HepG2 (cell line): ENCODE data around the gene NFKBIZ. TPM values are rescaled to one million over a fixed set of nuclear protein-coding genes. Genes with fewer than 3 reads are reported as not detected.
A peak's percentile ranks its signal among the peaks of the same experiment; 100 is the strongest.

Source experiments
- ATAC-seq: fragments of 200-7000 bp; cut with Tn5 transposase; 3 replicates; pipeline ENCODE4 v1.9.1; 2020; ENCODE audit warnings: mild to moderate bottlenecking, moderate library complexity
- BruUV-seq: library from RNA; stranded (reverse); fragments of 400-500 nt; replicated peaks from 2 replicates; lab custom pipeline; 2021; lab: Mats Ljungman, UMichigan
- CTCF ChIA-PET: fragments of 300-600 bp; formaldehyde crosslinking; extraction: SDS; loops from one replicate; lab custom pipeline; 2021; ENCODE audit warnings: low total read pairs, inconsistent platforms, low intra/inter-chr PET ratio; lab: Yijun Ruan, JAX
- POLR2A ChIA-PET: fragments of 350-600 bp; sonication (Branson Sonifier 250); formaldehyde crosslinking; loops from one replicate; lab custom pipeline; 2020; ENCODE audit warnings: antibody characterized with exemption, inconsistent platforms; lab: Yijun Ruan, JAX
- DNase-seq: peaks from one replicate; pipeline ENCODE4 v3.0.0-alpha.2; 2015; ENCODE audit warnings: low spot score
- FAIRE-seq: peaks from 3 replicates; lab custom pipeline; 2011; peaks lifted over from hg19 to GRCh38; lab: Jason Lieb, UNC
- H2AFZ ChIP-seq: one replicate; pipeline ENCODE4 v1.6.1; 2011; ENCODE audit warnings: low read length, inconsistent platforms
- H3K27ac ChIP-seq: fragments of 300-600 bp; 3 replicates; pipeline ENCODE4 v1.8.0; 2011; ENCODE audit warnings: mixed run types, mild to moderate bottlenecking, mixed read lengths, low read length, inconsistent platforms; ENCODE audit not compliant: insufficient read depth; ENCODE audit errors: extremely low read length
- H3K27me3 ChIP-seq, 2 experiments: fragments of 200-600 bp in 1 of 2; 2 replicates in 1 of 2; 3 replicates in 1 of 2; pipeline versions ENCODE4 v1.6.0 to v1.8.0; 2011; ENCODE audit warnings: low read length in 2 of 2, mild to moderate bottlenecking in 2 of 2, moderate library complexity in 2 of 2, inconsistent platforms in 1 of 2; ENCODE audit not compliant: insufficient read depth in 2 of 2, control insufficient read depth in 1 of 2
- H3K36me3 ChIP-seq, 2 experiments: fragments of 200-600 bp in 1 of 2; replicated peaks in 1 of 2; 2 replicates in 1 of 2; 3 replicates in 1 of 2; pipeline versions ENCODE4 v1.5.1 to v1.8.0; 2011; ENCODE audit warnings: low read length in 2 of 2, inconsistent platforms in 1 of 2; ENCODE audit not compliant: insufficient read depth in 2 of 2, control insufficient read depth in 1 of 2
- H3K4me1 ChIP-seq: 2 replicates; pipeline ENCODE4 v1.5.1; 2012; ENCODE audit warnings: low read length, inconsistent platforms; ENCODE audit not compliant: insufficient read depth
- H3K4me2 ChIP-seq: 2 replicates; pipeline ENCODE4 v1.6.0; 2011; ENCODE audit warnings: low read depth, low read length, inconsistent platforms
- H3K4me3 ChIP-seq, 3 experiments: fragments of 200-600 bp in 1 of 3; sonication (generic), shearing (Covaris generic) in 1 of 3; replicated peaks in 1 of 3; 2 replicates each; pipeline ENCODE4 v1.5.1; 2011 to 2016; ENCODE audit warnings: low read length in 3 of 3, inconsistent platforms in 2 of 3, low read depth in 2 of 3, mild to moderate bottlenecking in 2 of 3, control low read depth in 1 of 3, mixed read lengths in 1 of 3; ENCODE audit not compliant: insufficient read depth in 1 of 3
- H3K79me2 ChIP-seq: one replicate; pipeline ENCODE4 v1.6.1; 2011; ENCODE audit warnings: low read length, inconsistent platforms; ENCODE audit not compliant: insufficient read depth
- H3K9ac ChIP-seq: 2 replicates; pipeline ENCODE4 v1.6.0; 2011; ENCODE audit warnings: mild to moderate bottlenecking, low read depth, low read length, inconsistent platforms; ENCODE audit not compliant: insufficient read depth
- H3K9me3 ChIP-seq: 2 replicates; pipeline ENCODE4 v1.5.1; 2012; ENCODE audit warnings: mild to moderate bottlenecking, low read length
- H4K20me1 ChIP-seq: 2 replicates; pipeline ENCODE4 v1.6.0; 2011; ENCODE audit warnings: inconsistent platforms, mild to moderate bottlenecking, low read length, moderate library complexity; ENCODE audit not compliant: insufficient read depth
- ATF1 ChIP-seq: IDR thresholded peaks from 2 replicates; pipeline ENCODE4 v1.6.1; 2016; ENCODE audit warnings: mild to moderate bottlenecking, control low read depth
- FOXA1 ChIP-seq, 2 experiments: fragments of 450-650 bp in 1 of 2; sonication (generic) in 1 of 2; formaldehyde crosslinking in 1 of 2; IDR thresholded peaks; 2 replicates each; pipeline versions ENCODE4 v1.4.0 to v1.6.1; 2016 to 2020; ENCODE audit warnings: missing genetic modification reagents in 1 of 2
- POLR2G ChIP-seq: fragments of 200-400 bp; formaldehyde crosslinking; IDR thresholded peaks from 2 replicates; pipeline ENCODE4 v1.6.1; 2018; ENCODE audit warnings: mild to moderate bottlenecking, low read depth, low read length, moderate library complexity
- RBFOX2 ChIP-seq: fragments of 200-400 bp; formaldehyde crosslinking; IDR thresholded peaks from 2 replicates; pipeline ENCODE4 v1.6.1; 2017; ENCODE audit warnings: low read depth, mild to moderate bottlenecking, low read length
- RBM22 ChIP-seq: fragments of 200-400 bp; formaldehyde crosslinking; optimal IDR thresholded peaks from 2 replicates; pipeline ENCODE3; 2017; ENCODE audit warnings: mild to moderate bottlenecking, low read length, moderate library complexity
- SALL1 ChIP-seq: sonication (generic); formaldehyde crosslinking; IDR thresholded peaks from 2 replicates; pipeline ENCODE4 v1.8.0; 2022; ENCODE audit warnings: mild to moderate bottlenecking, missing genetic modification reagents
- ZNF768 ChIP-seq: sonication (generic); formaldehyde crosslinking; IDR thresholded peaks from 2 replicates; pipeline ENCODE4 v1.4.0; 2020; ENCODE audit warnings: missing genetic modification reagents
- WGBS: methylation state at CpG from one replicate; pipeline ENCODE4 v1.1.6; 2017; ENCODE audit warnings: low lambda C conversion rate; 5-methylcytosine and 5-hydroxymethylcytosine counted together
- in situ Hi-C: cut with HindIII; loops from 2 replicates; pipeline ENCODE4 v1.10.0; 2017; ENCODE audit warnings: low pct_unique_long_range_greater_than_20kb; ENCODE audit not compliant: extremely low pct_ligation_motif_present
- intact Hi-C: fragments of 100-400 bp; cut with micrococcal nuclease; formaldehyde crosslinking; loops from one replicate; pipeline ENCODE4 v1.10.0; 2022; ENCODE audit not compliant: unreplicated experiment
- polyA plus RNA-seq, 8 experiments: library from polyadenylated mRNA; depleted of rRNA in 3 of 8; stranded (reverse) in 7 of 8; unstranded in 1 of 8; fragments of >200 nt; fragmentation: Illumina TruSeq in 4 of 8; extraction: Trizol in 4 of 8; gene quantifications; 2 replicates each; pipeline versions ENCODE4 v1.2.1 to v1.2.3, GENCODE V29; 2011 to 2016; ENCODE audit warnings: low read depth in 4 of 8, missing spikeins in 1 of 8, mixed read lengths in 1 of 8; ENCODE audit not compliant: insufficient read depth in 1 of 8
- total RNA-seq, 5 experiments: library from RNA; depleted of rRNA; stranded (reverse); fragments of >200 nt; fragmentation: Illumina TruSeq; extraction: Trizol; gene quantifications; 2 replicates each; pipeline ENCODE4 v1.2.3, GENCODE V29; 2016; ENCODE audit warnings: low read depth in 1 of 5

Gene NFKBIZ
- total and polyA plus RNA-seq, 2 of the 13 experiments (the other 11 are each of a cell fraction or from before 2014, with no cell fraction given), result 25.9 to 60.6 TPM

DNA sequence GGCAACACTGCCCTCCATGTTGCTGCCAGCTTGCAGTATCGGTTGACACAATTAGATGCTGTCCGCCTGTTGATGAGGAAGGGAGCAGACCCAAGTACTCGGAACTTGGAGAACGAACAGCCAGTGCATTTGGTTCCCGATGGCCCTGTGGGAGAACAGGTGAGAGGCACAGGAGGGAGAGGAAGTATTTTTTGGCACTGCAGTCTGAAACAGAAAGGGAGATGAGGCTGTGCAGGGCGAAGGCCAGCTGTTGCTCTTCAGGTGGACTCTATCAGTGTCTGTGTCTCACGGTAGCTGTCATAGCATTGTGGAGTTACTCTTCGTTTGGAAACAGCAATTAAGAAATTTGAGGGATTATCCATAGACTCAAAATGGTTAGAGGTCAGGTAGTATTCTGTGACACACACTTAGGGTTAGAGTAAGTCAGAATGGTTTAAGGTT lies 8.0 kb downstream of the NFKBIZ start:
- CTCF ChIA-PET, result no interaction called here

DNA sequence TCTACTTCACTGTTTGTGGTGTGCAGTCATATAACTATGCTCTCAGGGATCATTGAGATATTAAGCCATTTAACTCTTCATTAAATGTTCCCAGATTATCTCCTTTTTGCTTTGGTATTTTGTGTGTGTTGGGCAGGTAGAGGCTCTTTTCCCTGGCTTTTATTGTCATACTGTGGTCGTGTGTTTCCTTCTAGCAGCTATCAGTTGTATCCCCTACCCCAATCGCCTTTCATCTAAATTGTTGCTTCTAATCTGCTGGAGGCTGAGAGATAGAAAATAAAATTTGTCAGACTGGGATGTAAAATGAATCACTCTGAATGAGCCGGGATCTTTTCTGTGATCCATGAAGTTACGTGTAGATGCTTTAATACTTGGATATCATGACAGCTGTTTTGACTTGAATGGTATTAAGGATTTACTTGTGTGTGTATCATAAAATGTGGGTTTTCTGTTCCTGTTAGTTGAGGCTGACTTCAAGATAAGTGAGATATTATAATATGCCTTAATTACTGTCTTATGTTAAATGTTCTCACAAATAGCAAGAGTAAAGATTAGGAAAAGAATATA lies 9.2 kb downstream of the NFKBIZ start:
- no TSS peak for BruUV-seq
- Histone ChIP-seq H3K9me3 (no peaks in the 10 kb centered on the region), H3K4me3 (no peak overlapping the region), H3K4me2 (no peak overlapping the region), H4K20me1 (peaks cover 34% of the 10 kb centered on the region), H2AFZ (no peak overlapping the region)
- no peak for DNase-seq
- in situ Hi-C loops, result no loop called here
- peak; percentile 52 for TF ChIP-seq RBFOX2
- TF ChIP-seq POLR2G, result no peak
- TF ChIP-seq, all 625 proteins: peak for 1
- H3K79me2 ChIP-seq, result no peaks in the 10 kb centered on the region
- peaks cover 35% of the 10 kb centered on the region for H3K4me1 ChIP-seq
- POLR2A ChIA-PET, result no interaction called here
- CTCF ChIA-PET, result no interaction called here
- no peak overlapping the region for H3K9ac ChIP-seq
- FAIRE-seq, result no peak
- peaks cover 23 to 63% of the 10 kb centered on the region in 2 experiments for H3K36me3 ChIP-seq
- ATAC-seq, result no peak
- H3K27me3 ChIP-seq, result no peaks in the 10 kb centered on the region
- 86% methylated on average over 4 of the region's 4 CpGs for WGBS
- intact Hi-C loops, result no loop called here
- no peak overlapping the region for H3K27ac ChIP-seq

More for the DNA sequence above, 8.0 kb downstream of the NFKBIZ start:
- peaks cover 47% of the 10 kb centered on the region for H3K4me1 ChIP-seq
- 0 out of 2 replicates have a peak, but pooled peaks have one; percentile 13 for TF ChIP-seq SALL1 (CRISPR knock-in tag)
- peak; percentile 59 for TF ChIP-seq RBM22
- TF ChIP-seq ZNF768, result peak; percentile 37; the same call in 1 of the 2 replicates
- TF ChIP-seq ATF1 (CRISPR knock-in tag), result no peak
- no peak for TF ChIP-seq FOXA1 (IDR thresholded peaks at IDR 0.05)
- no peak for TF ChIP-seq FOXA1 (CRISPR knock-in tag; IDR thresholded peaks at IDR 0.05)
- H3K4me2 ChIP-seq, result peak overlapping the region; percentile 9; the same call in 1 of the 2 replicates
- H3K9me3 ChIP-seq, result no peaks in the 10 kb centered on the region
- H3K9ac ChIP-seq, result no peak overlapping the region
- ATAC-seq (no peak), DNase-seq (no peak), FAIRE-seq (no peak)
- WGBS, result 98% methylated on average over 8 of the region's 8 CpGs
- no peak overlapping the region for H3K4me3 ChIP-seq
- peaks cover 46% of the 10 kb centered on the region for H4K20me1 ChIP-seq
- POLR2A ChIA-PET, result no interaction called here
- in situ Hi-C loops, result no loop called here
- H3K27me3 ChIP-seq, result no peaks in the 10 kb centered on the region
- H2AFZ ChIP-seq, result no peak overlapping the region
- peaks cover 30 to 76% of the 10 kb centered on the region in 2 experiments for H3K36me3 ChIP-seq
- H3K79me2 ChIP-seq, result no peaks in the 10 kb centered on the region
- BruUV-seq, result no TSS peak
- intact Hi-C loops, result no loop called here
- H3K27ac ChIP-seq, result no peak overlapping the region
